Mesendoderm (in vitro differentiated cells): ENCODE data around the gene HIBCH.

Source experiments
- DNase-seq: peaks from one replicate; pipeline ENCODE4 v3.0.0; 2013
- H2AK5ac ChIP-seq: 2 replicates; pipeline ENCODE4 v1.6.1; 2013; ENCODE audit warnings: low read length, inconsistent platforms
- H2BK120ac ChIP-seq: 2 replicates; pipeline ENCODE4 v1.6.1; 2013; ENCODE audit warnings: low read depth, mild to moderate bottlenecking, low read length, moderate library complexity, mixed read lengths
- H2BK15ac ChIP-seq: replicated peaks from 2 replicates; pipeline ENCODE4 v1.6.1; 2013; ENCODE audit warnings: low read depth, mild to moderate bottlenecking, moderate library complexity
- H2BK5ac ChIP-seq: 2 replicates; pipeline ENCODE4 v1.6.1; 2013; ENCODE audit warnings: low read length, inconsistent platforms
- H3K18ac ChIP-seq: 2 replicates; pipeline ENCODE4 v1.6.1; 2013; ENCODE audit warnings: mild to moderate bottlenecking, low read length, mixed read lengths
- H3K23ac ChIP-seq: one replicate; pipeline ENCODE4 v1.6.1; 2013; ENCODE audit warnings: low read length
- H3K27ac ChIP-seq: 2 replicates; pipeline ENCODE4 v1.5.1; 2013; ENCODE audit warnings: low read depth, mild to moderate bottlenecking, inconsistent platforms, low read length, moderate library complexity
- H3K27me3 ChIP-seq: 2 replicates; pipeline ENCODE4 v1.6.1; 2013; ENCODE audit warnings: low read length, control low read depth, mild to moderate bottlenecking, inconsistent platforms; ENCODE audit not compliant: insufficient read depth, poor library complexity
- H3K36me3 ChIP-seq: 2 replicates; pipeline ENCODE4 v1.6.1; 2013; ENCODE audit warnings: low read length, inconsistent platforms; ENCODE audit not compliant: control insufficient read depth, insufficient read depth
- H3K4ac ChIP-seq: one replicate; pipeline ENCODE4 v1.6.1; 2013; ENCODE audit warnings: low read depth, mild to moderate bottlenecking, low read length, moderate library complexity
- H3K4me1 ChIP-seq: 2 replicates; pipeline ENCODE4 v1.6.1; 2013; ENCODE audit warnings: low read depth, low read length, inconsistent platforms; ENCODE audit not compliant: control insufficient read depth
- H3K4me2 ChIP-seq: 2 replicates; pipeline ENCODE4 v1.6.1; 2013; ENCODE audit warnings: low read length
- H3K4me3 ChIP-seq: 2 replicates; pipeline ENCODE4 v1.5.1; 2013; ENCODE audit warnings: mild to moderate bottlenecking, low read length
- H3K56ac ChIP-seq: one replicate; pipeline ENCODE4 v1.6.1; 2013; ENCODE audit warnings: low read length
- H3K79me1 ChIP-seq: 2 replicates; pipeline ENCODE4 v1.6.1; 2013; ENCODE audit warnings: low read length, inconsistent platforms
- H3K79me2 ChIP-seq: 2 replicates; pipeline ENCODE4 v1.6.1; 2013; ENCODE audit warnings: mild to moderate bottlenecking, low read length; ENCODE audit not compliant: control insufficient read depth, insufficient read depth
- H3K9ac ChIP-seq: 2 replicates; pipeline ENCODE4 v1.6.1; 2013; ENCODE audit warnings: low read length, inconsistent platforms
- H4K5ac ChIP-seq: one replicate; pipeline ENCODE4 v1.6.1; 2013; ENCODE audit warnings: low read length
- H4K8ac ChIP-seq: one replicate; pipeline ENCODE4 v1.6.1; 2013; ENCODE audit warnings: low read depth, mild to moderate bottlenecking, control low read depth, low read length, moderate library complexity
- WGBS: extraction: QIAGEN DNeasy Blood & Tissue Kit; methylation state at CpG from one replicate; pipeline ENCODE4 v1.1.7; 2013; ENCODE audit warnings: low lambda C conversion rate, missing lambda C conversion rate; ENCODE audit not compliant: insufficient coverage; ENCODE audit errors: extremely low coverage; 5-methylcytosine and 5-hydroxymethylcytosine counted together

HIBCH gene

DNA sequence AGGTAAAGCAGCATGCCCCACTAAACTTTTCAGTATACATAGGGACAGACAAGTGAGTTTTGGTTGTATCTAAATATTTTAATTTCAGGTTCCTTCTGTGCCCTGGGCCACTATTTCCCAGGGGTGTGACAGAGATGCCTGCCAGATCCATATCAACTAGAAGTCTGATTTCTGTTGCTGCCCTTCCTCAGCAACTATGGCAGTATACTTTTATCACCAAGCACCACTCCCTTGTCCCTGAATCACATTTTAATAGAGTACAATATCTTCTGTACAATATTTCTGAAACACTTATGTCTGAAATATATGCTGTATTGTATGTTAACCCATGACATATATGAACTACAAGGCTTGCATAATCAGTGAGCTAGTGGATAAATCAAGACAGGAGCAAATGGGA, 117.6 kb downstream of the HIBCH start:
- no peaks in the 10 kb centered on the region for H3K4me1 ChIP-seq
- H3K4me2 ChIP-seq = no peak overlapping the region
- no peak overlapping the region for H3K4ac ChIP-seq
- H3K9ac ChIP-seq = no peak overlapping the region
- no peak overlapping the region for H3K4me3 ChIP-seq
- H3K56ac ChIP-seq = no peak overlapping the region
- no peak overlapping the region for H2BK15ac ChIP-seq
- no peaks in the 10 kb centered on the region for H3K79me1 ChIP-seq
- H2BK120ac ChIP-seq = no peak overlapping the region
- H3K23ac ChIP-seq = no peak overlapping the region
- no peaks in the 10 kb centered on the region for H3K79me2 ChIP-seq
- no peak overlapping the region for H2AK5ac ChIP-seq
- no peak overlapping the region for H4K5ac ChIP-seq
- no peak overlapping the region for H3K18ac ChIP-seq
- H4K8ac ChIP-seq = no peak overlapping the region
- no peak overlapping the region for H3K27ac ChIP-seq
- no peaks in the 10 kb centered on the region for H3K36me3 ChIP-seq
- DNase-seq = no peak
- no peak overlapping the region for H2BK5ac ChIP-seq
- H3K27me3 ChIP-seq = no peaks in the 10 kb centered on the region

DNA sequence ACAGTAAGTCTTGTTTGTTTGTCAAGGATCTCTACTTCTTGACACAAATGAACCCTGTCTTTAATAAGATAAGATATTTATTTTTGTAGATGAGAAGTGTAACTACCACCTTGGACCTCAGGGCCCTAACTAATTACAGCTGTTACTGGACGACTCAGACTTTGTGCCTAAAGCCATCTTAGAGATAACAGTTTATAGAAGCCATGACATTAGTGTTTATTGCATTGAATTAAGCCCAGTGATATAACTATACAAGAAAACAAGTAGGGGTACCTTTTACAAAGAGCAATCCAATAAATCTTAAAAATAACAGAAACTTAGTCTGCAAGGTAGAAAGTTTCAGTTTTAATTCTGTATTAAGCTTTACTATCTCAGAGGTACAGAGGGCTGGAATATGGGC, 119.0 kb downstream of the HIBCH start:
- no peak overlapping the region for H2BK120ac ChIP-seq
- no peak overlapping the region for H4K8ac ChIP-seq
- H3K23ac ChIP-seq = no peak overlapping the region
- H3K27ac ChIP-seq = no peak overlapping the region
- H3K79me2 ChIP-seq = no peaks in the 10 kb centered on the region
- no peak overlapping the region for H2BK15ac ChIP-seq
- H3K27me3 ChIP-seq = no peaks in the 10 kb centered on the region
- H3K4ac ChIP-seq = no peak overlapping the region
- H3K36me3 ChIP-seq = no peaks in the 10 kb centered on the region
- no peaks in the 10 kb centered on the region for H3K79me1 ChIP-seq
- no peak overlapping the region for H3K18ac ChIP-seq
- H3K9ac ChIP-seq = no peak overlapping the region
- no peaks in the 10 kb centered on the region for H3K4me1 ChIP-seq
- H2BK5ac ChIP-seq = no peak overlapping the region
- H2AK5ac ChIP-seq = no peak overlapping the region
- H3K4me3 ChIP-seq = no peak overlapping the region
- no peak overlapping the region for H3K56ac ChIP-seq
- no peak overlapping the region for H3K4me2 ChIP-seq
- no peak overlapping the region for H4K5ac ChIP-seq
- DNase-seq = no peak
- no CpG with 5 or more reads among the region's 1 CpG for WGBS

DNA sequence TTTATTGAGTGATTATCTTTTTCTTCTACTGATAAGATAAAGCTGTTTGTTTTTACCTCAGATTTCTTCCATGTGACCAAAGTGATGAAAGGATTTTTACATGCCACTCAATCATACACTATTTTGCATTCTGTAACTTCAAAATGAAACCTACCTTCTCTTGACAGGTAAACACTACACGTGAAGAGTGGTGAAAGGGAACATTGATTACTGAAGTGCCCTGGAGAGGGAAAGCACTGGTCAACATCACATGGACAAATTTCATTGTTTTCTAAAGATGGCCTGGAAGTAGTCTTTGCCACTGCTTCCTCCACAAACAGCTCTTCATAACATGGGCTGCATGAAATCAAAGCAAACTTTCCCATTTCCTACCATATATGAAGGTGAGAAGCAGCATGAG, 120.1 kb downstream of the HIBCH start:
- Histone ChIP-seq H3K9ac (no peak overlapping the region), H3K79me2 (no peaks in the 10 kb centered on the region), H3K79me1 (no peaks in the 10 kb centered on the region), H3K4ac (no peak overlapping the region), H3K27ac (no peak overlapping the region), H3K23ac (no peak overlapping the region), H2BK15ac (no peak overlapping the region), H3K36me3 (no peaks in the 10 kb centered on the region), H3K4me2 (no peak overlapping the region), H4K8ac (no peak overlapping the region), H3K27me3 (no peaks in the 10 kb centered on the region), H4K5ac (no peak overlapping the region), H2BK120ac (no peak overlapping the region), H3K4me3 (no peak overlapping the region), H2BK5ac (no peak overlapping the region), H2AK5ac (no peak overlapping the region), H3K4me1 (no peaks in the 10 kb centered on the region), H3K18ac (no peak overlapping the region), H3K56ac (no peak overlapping the region)
- DNase-seq = no peak
- WGBS = no CpG with 5 or more reads among the region's 1 CpG

DNA sequence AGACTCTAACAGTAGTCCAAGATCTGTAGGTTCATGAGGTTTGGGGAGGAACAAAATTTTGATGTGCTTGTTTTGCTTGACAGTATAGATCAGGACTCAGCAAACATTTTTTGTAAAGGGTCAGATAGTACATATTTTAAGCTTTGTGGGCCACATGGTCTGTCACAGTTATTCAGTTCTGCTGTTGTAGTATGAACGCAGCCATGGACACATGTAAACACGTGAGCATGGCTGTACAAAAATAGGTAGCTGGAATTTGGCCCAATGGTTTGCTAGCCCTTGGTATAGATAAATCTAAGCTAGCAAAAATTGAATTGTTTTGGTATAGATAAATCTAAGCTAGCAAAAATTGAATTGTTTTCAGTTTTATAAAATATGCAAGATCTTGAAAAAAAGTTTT, 120.5 kb downstream of the HIBCH start:
- no peaks in the 10 kb centered on the region for H3K4me1 ChIP-seq
- no peak for DNase-seq
- no peak overlapping the region for H2BK15ac ChIP-seq
- no peak overlapping the region for H3K9ac ChIP-seq
- WGBS = no CpG with 5 or more reads among the region's 2 CpGs
- no peak overlapping the region for H3K27ac ChIP-seq
- H3K18ac ChIP-seq = no peak overlapping the region
- H3K23ac ChIP-seq = no peak overlapping the region
- H4K5ac ChIP-seq = no peak overlapping the region
- H3K79me1 ChIP-seq = no peaks in the 10 kb centered on the region
- no peaks in the 10 kb centered on the region for H3K79me2 ChIP-seq
- no peak overlapping the region for H2BK120ac ChIP-seq
- no peak overlapping the region for H4K8ac ChIP-seq
- no peak overlapping the region for H3K4me3 ChIP-seq
- H3K56ac ChIP-seq = no peak overlapping the region
- no peak overlapping the region for H3K4ac ChIP-seq
- no peak overlapping the region for H3K4me2 ChIP-seq
- no peak overlapping the region for H2AK5ac ChIP-seq
- no peaks in the 10 kb centered on the region for H3K36me3 ChIP-seq
- no peaks in the 10 kb centered on the region for H3K27me3 ChIP-seq
- H2BK5ac ChIP-seq = no peak overlapping the region

DNA sequence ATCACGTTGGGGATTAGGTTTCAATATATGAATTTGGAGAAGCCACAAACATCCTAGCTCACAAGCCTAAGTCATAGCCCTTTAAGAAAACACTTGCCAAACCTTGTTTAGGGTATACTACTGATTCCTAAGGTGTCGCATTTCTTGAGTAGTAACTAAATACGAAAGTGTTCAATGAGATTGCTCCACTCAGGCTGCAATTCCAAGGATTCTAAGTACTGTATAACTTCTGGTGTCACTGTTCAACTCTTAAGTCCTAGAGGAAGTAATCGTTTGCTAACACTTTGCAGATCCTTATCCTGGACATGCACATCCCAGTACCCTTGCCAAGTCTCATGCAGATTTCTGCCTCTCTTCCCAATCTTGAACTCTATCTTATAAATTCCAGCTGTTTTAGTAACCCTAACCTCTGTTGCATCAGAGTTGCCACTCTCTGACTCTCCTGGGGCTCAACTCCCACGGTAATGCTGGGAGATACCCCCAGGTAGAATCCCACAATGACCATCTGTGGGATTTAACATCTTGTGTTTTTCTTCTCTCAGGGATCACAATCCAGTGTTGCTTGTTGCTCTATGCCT, 122.4 kb downstream of the HIBCH start:
- H2BK15ac ChIP-seq = no peak overlapping the region
- no peak overlapping the region for H3K56ac ChIP-seq
- H2BK5ac ChIP-seq = no peak overlapping the region
- H3K18ac ChIP-seq = no peak overlapping the region
- DNase-seq = no peak
- H3K27ac ChIP-seq = no peak overlapping the region
- no peak overlapping the region for H2AK5ac ChIP-seq
- no peaks in the 10 kb centered on the region for H3K27me3 ChIP-seq
- H3K79me2 ChIP-seq = no peaks in the 10 kb centered on the region
- H3K79me1 ChIP-seq = no peaks in the 10 kb centered on the region
- no peak overlapping the region for H3K4me2 ChIP-seq
- H4K8ac ChIP-seq = no peak overlapping the region
- H3K4ac ChIP-seq = no peak overlapping the region
- H3K4me3 ChIP-seq = no peak overlapping the region
- H3K23ac ChIP-seq = no peak overlapping the region
- H2BK120ac ChIP-seq = no peak overlapping the region
- no peak overlapping the region for H3K9ac ChIP-seq
- H3K36me3 ChIP-seq = no peaks in the 10 kb centered on the region
- no peak overlapping the region for H4K5ac ChIP-seq
- H3K4me1 ChIP-seq = no peaks in the 10 kb centered on the region
- WGBS = no CpG with 5 or more reads among the region's 5 CpGs

DNA sequence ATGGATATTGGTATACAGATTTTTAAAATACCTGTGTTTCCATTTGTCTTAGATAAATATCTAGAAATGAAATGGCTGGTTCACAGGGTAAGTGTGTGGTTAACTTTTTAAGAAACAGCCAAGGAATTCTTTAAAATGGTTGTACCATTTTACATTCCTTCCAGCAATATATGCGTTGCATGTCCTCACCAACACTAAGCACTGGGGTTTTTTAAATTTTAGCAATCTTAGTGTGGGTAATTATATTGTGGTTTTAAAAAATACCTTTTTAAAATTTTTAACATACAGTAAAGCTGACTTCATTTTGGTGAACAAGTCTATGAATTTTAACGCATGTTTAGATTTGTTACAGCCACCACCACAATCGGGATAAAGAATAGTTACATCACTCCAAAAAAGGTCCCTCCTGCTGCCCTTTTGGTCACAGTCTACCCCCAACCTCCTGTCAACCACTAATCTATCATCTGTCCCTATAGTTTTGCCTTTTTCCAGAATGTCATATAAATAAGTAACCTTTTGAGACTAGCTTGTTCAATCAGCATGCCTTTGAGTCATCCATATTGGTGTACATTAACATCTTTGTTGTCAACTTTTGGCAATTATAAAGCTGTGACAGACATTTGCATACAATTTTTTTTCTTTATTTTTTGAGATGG, 129.0 kb downstream of the HIBCH start:
- no peak for DNase-seq
- H3K56ac ChIP-seq = no peak overlapping the region
- H2BK15ac ChIP-seq = no peak overlapping the region
- H3K27ac ChIP-seq = no peak overlapping the region
- no peak overlapping the region for H3K18ac ChIP-seq
- H3K79me1 ChIP-seq = no peaks in the 10 kb centered on the region
- H3K23ac ChIP-seq = no peak overlapping the region
- no peaks in the 10 kb centered on the region for H3K4me1 ChIP-seq
- H3K4ac ChIP-seq = no peak overlapping the region
- no peak overlapping the region for H4K8ac ChIP-seq
- no peak overlapping the region for H4K5ac ChIP-seq
- H3K4me3 ChIP-seq = no peak overlapping the region
- no peaks in the 10 kb centered on the region for H3K79me2 ChIP-seq
- H2BK5ac ChIP-seq = no peak overlapping the region
- no CpG with 5 or more reads among the region's 3 CpGs for WGBS
- no peak overlapping the region for H3K4me2 ChIP-seq
- H2BK120ac ChIP-seq = no peak overlapping the region
- H3K9ac ChIP-seq = no peak overlapping the region
- H2AK5ac ChIP-seq = no peak overlapping the region
- no peaks in the 10 kb centered on the region for H3K36me3 ChIP-seq
- no peaks in the 10 kb centered on the region for H3K27me3 ChIP-seq
